DMS53 treated with DMSO at 0.1 percent for 48 hours (cell line): Measurements from ENCODE around the gene NPAS2.

Experiments used
- DNase-seq: peaks from one replicate; lab custom pipeline; 2025; ENCODE audit not compliant: unreplicated experiment; lab: John Stamatoyannopoulos, UW

NPAS2 gene

GRCh38 chr2:100879296-100879695 lies 59.4 kb downstream of the NPAS2 start:
- no peak for DNase-seq

GRCh38 chr2:100880036-100880435 lies 60.1 kb downstream of the NPAS2 start:
- no peak for DNase-seq

- DNase-seq = no peak
Observed at GRCh38 chr2:100880730-100881129, 60.8 kb downstream of the NPAS2 start.

GRCh38 chr2:100882645-100883613 lies 63.0 kb downstream of the NPAS2 start:
- peak; percentile 35 for DNase-seq

GRCh38 chr2:100884145-100884621 lies 64.2 kb downstream of the NPAS2 start:
- DNase-seq = no peak

- DNase-seq = no peak
Observed at GRCh38 chr2:100886085-100886484, 66.1 kb downstream of the NPAS2 start.

GRCh38 chr2:100887039-100887578 lies 67.2 kb downstream of the NPAS2 start:
- DNase-seq = no peak

- DNase-seq = peak; percentile 20
Observed at GRCh38 chr2:100887713-100888495, 68.0 kb downstream of the NPAS2 start.

GRCh38 chr2:100888601-100889000 lies 68.7 kb downstream of the NPAS2 start:
- no peak for DNase-seq

- no peak for DNase-seq
Observed at GRCh38 chr2:100889286-100889685, 69.3 kb downstream of the NPAS2 start.

- DNase-seq = no peak
Observed at GRCh38 chr2:100891906-100892642, 72.1 kb downstream of the NPAS2 start.

- DNase-seq = no peak
Observed at GRCh38 chr2:100893392-100894104, 73.6 kb downstream of the NPAS2 start.

- DNase-seq = no peak
Observed at GRCh38 chr2:100894105-100894795, 74.3 kb downstream of the NPAS2 start.

GRCh38 chr2:100894796-100895156 lies 74.8 kb downstream of the NPAS2 start:
- DNase-seq = no peak

- no peak for DNase-seq
Observed at GRCh38 chr2:100895402-100895801, 75.5 kb downstream of the NPAS2 start.

- DNase-seq = no peak
Observed at GRCh38 chr2:100895934-100896685, 76.2 kb downstream of the NPAS2 start.

- no peak for DNase-seq
Observed at GRCh38 chr2:100898035-100898665, 78.2 kb downstream of the NPAS2 start.

- DNase-seq = no peak
Observed at GRCh38 chr2:100900156-100900795, 80.3 kb downstream of the NPAS2 start.
